Neuronal stem cell (in vitro differentiated cells): ENCODE results near the gene DNASE1L3.

Source experiments
- DNase-seq: peaks from one replicate; pipeline ENCODE4 v3.0.0-alpha.2; 2013; ENCODE audit warnings: low spot score
- H2AFZ ChIP-seq: one replicate; pipeline ENCODE4 v1.6.1; 2013; ENCODE audit warnings: mild to moderate bottlenecking, low read length, inconsistent platforms
- H2AK5ac ChIP-seq: 2 replicates; pipeline ENCODE4 v1.6.1; 2013; ENCODE audit warnings: low read depth, mild to moderate bottlenecking, inconsistent platforms, low read length, moderate library complexity, mixed read lengths
- H2BK120ac ChIP-seq: 2 replicates; pipeline ENCODE4 v1.6.1; 2013; ENCODE audit warnings: low read depth, mild to moderate bottlenecking, inconsistent platforms, low read length, moderate library complexity, mixed read lengths
- H2BK12ac ChIP-seq: one replicate; pipeline ENCODE4 v1.6.1; 2013; ENCODE audit warnings: low read length, inconsistent platforms
- H2BK15ac ChIP-seq: 2 replicates; pipeline ENCODE4 v1.6.1; 2013; ENCODE audit warnings: mild to moderate bottlenecking, low read length, inconsistent platforms, mixed read lengths
- H2BK5ac ChIP-seq: one replicate; pipeline ENCODE4 v1.6.1; 2013; ENCODE audit warnings: inconsistent platforms, mild to moderate bottlenecking, low read length, moderate library complexity
- H3K14ac ChIP-seq: one replicate; pipeline ENCODE4 v1.6.1; 2013; ENCODE audit warnings: low read length, inconsistent platforms
- H3K18ac ChIP-seq: 2 replicates; pipeline ENCODE4 v1.6.1; 2013; ENCODE audit warnings: low read length, inconsistent platforms
- H3K23ac ChIP-seq: 2 replicates; pipeline ENCODE4 v1.6.1; 2013; ENCODE audit warnings: low read depth, mild to moderate bottlenecking, mixed read lengths, low read length, inconsistent platforms; ENCODE audit not compliant: poor library complexity
- H3K27ac ChIP-seq: replicated peaks from 3 replicates; pipeline ENCODE4 v1.5.1; 2013; ENCODE audit warnings: low read length, inconsistent platforms
- H3K27me3 ChIP-seq, 3 experiments: 2 replicates each; pipeline ENCODE4 v1.6.1; 2013; ENCODE audit warnings: low read length in 3 of 3, mild to moderate bottlenecking in 2 of 3, inconsistent platforms in 1 of 3, low read depth in 1 of 3, mixed read lengths in 1 of 3, moderate library complexity in 1 of 3; ENCODE audit not compliant: control insufficient read depth in 3 of 3, insufficient read depth in 3 of 3
- H3K36me3 ChIP-seq, 2 donors: replicated peaks in 1 of 2; 2 replicates each; pipeline ENCODE4 v1.6.1; 2013; ENCODE audit warnings: low read length in 2 of 2; ENCODE audit not compliant: control insufficient read depth in 2 of 2, insufficient read depth in 2 of 2
- H3K4ac ChIP-seq: 2 replicates; pipeline ENCODE4 v1.6.1; 2013; ENCODE audit warnings: inconsistent platforms, mild to moderate bottlenecking, low read length, moderate library complexity
- H3K4me1 ChIP-seq, 2 donors: 1 replicate in 1 of 2; 2 replicates in 1 of 2; pipeline ENCODE4 v1.6.1; 2013; ENCODE audit warnings: low read length in 2 of 2, low read depth in 1 of 2; ENCODE audit not compliant: control insufficient read depth in 2 of 2, insufficient read depth in 1 of 2
- H3K4me2 ChIP-seq: one replicate; pipeline ENCODE4 v1.6.1; 2013; ENCODE audit warnings: mild to moderate bottlenecking, low read length, inconsistent platforms; ENCODE audit not compliant: insufficient read depth, poor library complexity, severe bottlenecking
- H3K4me3 ChIP-seq, 2 donors: 2 replicates each; pipeline ENCODE4 v1.5.1; 2013; ENCODE audit warnings: low read length in 2 of 2, mild to moderate bottlenecking in 2 of 2, inconsistent platforms in 1 of 2, moderate library complexity in 1 of 2
- H3K79me1 ChIP-seq: one replicate; pipeline ENCODE4 v1.6.1; 2013; ENCODE audit warnings: low read depth, mild to moderate bottlenecking, inconsistent platforms, low read length, moderate library complexity
- H3K9ac ChIP-seq: one replicate; pipeline ENCODE4 v1.6.1; 2013; ENCODE audit warnings: mild to moderate bottlenecking, low read depth, low read length, inconsistent platforms; ENCODE audit not compliant: poor library complexity
- H3K9me3 ChIP-seq, 2 donors: replicated peaks in 1 of 2; 2 replicates each; pipeline versions ENCODE3 to v1.6.1; 2013; ENCODE audit warnings: low read length in 2 of 2, mild to moderate bottlenecking in 2 of 2, inconsistent platforms in 1 of 2, low read depth in 1 of 2, mixed read lengths in 1 of 2, moderate library complexity in 1 of 2; ENCODE audit not compliant: control insufficient read depth in 2 of 2, insufficient read depth in 1 of 2
- H4K8ac ChIP-seq: one replicate; pipeline ENCODE4 v1.6.1; 2013; ENCODE audit warnings: low read depth, mild to moderate bottlenecking, inconsistent platforms, low read length, moderate library complexity
- H4K91ac ChIP-seq: one replicate; pipeline ENCODE4 v1.6.1; 2013; ENCODE audit warnings: low read length, low read depth, mild to moderate bottlenecking, inconsistent platforms; ENCODE audit not compliant: poor library complexity
- WGBS, 2 donors: extraction: QIAGEN DNeasy Blood & Tissue Kit; methylation state at CpG; one replicate each; pipeline ENCODE4 v1.1.7; 2013; ENCODE audit warnings: missing lambda C conversion rate in 2 of 2, mixed read lengths in 1 of 2; ENCODE audit not compliant: insufficient read length in 2 of 2, insufficient replicate concordance in 1 of 2; ENCODE audit errors: extremely low coverage in 2 of 2; 5-methylcytosine and 5-hydroxymethylcytosine counted together

Gene DNASE1L3

GRCh38 chr3:58237238-58237940 is 26.6 kb upstream of the DNASE1L3 start, which contains the start of gene ABHD6:
ABHD6 (plus strand) TSS chr3:58237792; CDS start chr3:58256587, 18,795 bp downstream.
- Histone ChIP-seq H3K79me1 (peaks cover 2% of the 10 kb centered on the region), H3K27ac (peak within 1 kb of the TSS; percentile 81), H3K23ac (peak within 1 kb of the TSS; percentile 74), H2BK120ac (peak within 1 kb of the TSS; percentile 40), H3K14ac (peak within 1 kb of the TSS; percentile 73), H3K4ac (peak within 1 kb of the TSS; percentile 77), H4K91ac (no peak within 1 kb of the TSS), H3K18ac (peak within 1 kb of the TSS; percentile 94), H2AK5ac (peak within 1 kb of the TSS; percentile 59), H4K8ac (no peak within 1 kb of the TSS), H3K4me1 (peaks cover 9 to 11% of the 10 kb centered on the region in 2 donors), H3K9ac (peak within 1 kb of the TSS; percentile 97), H2BK15ac (peak within 1 kb of the TSS; percentile 80), H3K36me3 (no peaks in the 10 kb centered on the region), H2BK5ac (peak within 1 kb of the TSS; percentile 93), H3K27me3 (peaks cover 0 to 85% (median 18%) of the 10 kb centered on the region in 3 experiments), H3K4me3 (peak within 1 kb of the TSS; percentile 74 to 97), H3K9me3 (no peaks in the 10 kb centered on the region), H2AFZ (peak within 1 kb of the TSS; percentile 98), H3K4me2 (peak within 1 kb of the TSS; percentile 99), H2BK12ac (no peak within 1 kb of the TSS)
- peak; percentile 84 for DNase-seq
- WGBS, 2 donors = no CpG with 5 or more reads among the region's 77 CpGs

- Histone ChIP-seq H3K27ac (peak overlapping the region; percentile 6), H3K79me1 (peaks cover 2% of the 10 kb centered on the region), H4K8ac (no peak overlapping the region), H3K27me3 (peaks cover 0 to 78% (median 18%) of the 10 kb centered on the region in 3 experiments), H2AK5ac (peak overlapping the region; percentile 86), H3K23ac (no peak overlapping the region), H3K4me3 (peak overlapping the region; percentile 74 to 78), H2BK120ac (no peak overlapping the region), H3K14ac (no peak overlapping the region), H4K91ac (no peak overlapping the region), H3K9ac (peak overlapping the region; percentile 47), H3K36me3 (no peaks in the 10 kb centered on the region), H3K9me3 (no peaks in the 10 kb centered on the region), H3K4me1 (peaks cover 9 to 11% of the 10 kb centered on the region in 2 donors), H2BK5ac (no peak overlapping the region), H2BK15ac (peak overlapping the region; percentile 13), H3K4ac (no peak overlapping the region), H3K18ac (peak overlapping the region; percentile 76), H2BK12ac (no peak overlapping the region), H3K4me2 (peak overlapping the region; percentile 94), H2AFZ (peak overlapping the region; percentile 98)
- no CpG with 5 or more reads among the region's 24 CpGs for WGBS, 2 donors
- no peak for DNase-seq
Observed at GRCh38 chr3:58236527-58237237, 25.9 kb upstream of the DNASE1L3 start.

GRCh38 chr3:58235970-58236369 is 25.2 kb upstream of the DNASE1L3 start:
- no peaks in the 10 kb centered on the region for H3K36me3 ChIP-seq

GRCh38 chr3:58234516-58234931 is 23.8 kb upstream of the DNASE1L3 start:
- Histone ChIP-seq H2BK5ac (no peak overlapping the region), H4K8ac (no peak overlapping the region), H4K91ac (no peak overlapping the region), H3K4me1 (peaks cover 9 to 11% of the 10 kb centered on the region in 2 donors), H2BK15ac (no peak overlapping the region), H2AK5ac (no peak overlapping the region), H3K79me1 (peaks cover 2% of the 10 kb centered on the region), H3K9ac (no peak overlapping the region), H3K27me3 (peaks cover 0 to 61% (median 18%) of the 10 kb centered on the region in 3 experiments), H3K9me3 (no peaks in the 10 kb centered on the region), H2AFZ (no peak overlapping the region), H3K14ac (no peak overlapping the region), H3K4me3 (no peak overlapping the region), H3K36me3 (no peaks in the 10 kb centered on the region), H2BK120ac (no peak overlapping the region), H3K27ac (no peak overlapping the region), H3K4ac (no peak overlapping the region), H3K18ac (no peak overlapping the region), H3K4me2 (no peak overlapping the region), H2BK12ac (no peak overlapping the region), H3K23ac (no peak overlapping the region)
- DNase-seq = no peak
- WGBS, 2 donors = no CpG with 5 or more reads among the region's 4 CpGs

More at GRCh38 chr3:58235970-58236369, 25.2 kb upstream of the DNASE1L3 start:
- peaks cover 2% of the 10 kb centered on the region for H3K79me1 ChIP-seq
- no peak for DNase-seq
- H3K18ac ChIP-seq = no peak overlapping the region
- H3K4me2 ChIP-seq = no peak overlapping the region
- H2BK12ac ChIP-seq = no peak overlapping the region
- H2BK120ac ChIP-seq = no peak overlapping the region
- H3K4me3 ChIP-seq = no peak overlapping the region
- H4K91ac ChIP-seq = no peak overlapping the region
- H2AFZ ChIP-seq = no peak overlapping the region
- H3K4me1 ChIP-seq = peaks cover 9 to 11% of the 10 kb centered on the region in 2 donors
- H4K8ac ChIP-seq = no peak overlapping the region
- no peak overlapping the region for H3K9ac ChIP-seq
- no peak overlapping the region for H3K23ac ChIP-seq
- peak overlapping the region; percentile 86 for H2AK5ac ChIP-seq
- H3K27ac ChIP-seq = no peak overlapping the region
- H3K14ac ChIP-seq = no peak overlapping the region
- H3K27me3 ChIP-seq = peaks cover 0 to 71% (median 18%) of the 10 kb centered on the region in 3 experiments
- no peak overlapping the region for H3K4ac ChIP-seq
- H2BK5ac ChIP-seq = no peak overlapping the region
- H3K9me3 ChIP-seq = no peaks in the 10 kb centered on the region
- WGBS, 2 donors = no CpG with 5 or more reads among the region's 4 CpGs
- no peak overlapping the region for H2BK15ac ChIP-seq
